ENCODE measurements around the gene JMY.
A peak's percentile ranks its signal among the peaks of the same experiment; 100 is the strongest.

The JMY gene

GRCh38 chr5:79200573-79201183 lies 35.3 kb upstream of the JMY start:
- DNase-seq (ENCODE audit: low read depth), result no peak
- no peak overlapping the region for H3K4me3 ChIP-seq (ENCODE audit: low read depth, low read length)
- TF ChIP-seq CTCF (IDR thresholded peaks at IDR 0.05; ENCODE audit: low read depth, low read length, missing control alignments), result peak; percentile 58

- H3K4me3 ChIP-seq (ENCODE audit: low read depth, low read length), result no peak overlapping the region
- DNase-seq (ENCODE audit: low read depth), result no peak
- TF ChIP-seq CTCF (IDR thresholded peaks at IDR 0.05; ENCODE audit: low read depth, low read length, missing control alignments), result no peak
Observed at GRCh38 chr5:79201206-79201605, 34.7 kb upstream of the JMY start.

GRCh38 chr5:79202076-79202475 lies 33.9 kb upstream of the JMY start:
- H3K4me3 ChIP-seq (ENCODE audit: low read depth, low read length), result no peak overlapping the region
- no peak for DNase-seq (ENCODE audit: low read depth)
- no peak for TF ChIP-seq CTCF (IDR thresholded peaks at IDR 0.05; ENCODE audit: low read depth, low read length, missing control alignments)

- TF ChIP-seq CTCF (IDR thresholded peaks at IDR 0.05; ENCODE audit: low read depth, low read length, missing control alignments), result no peak
- no peak overlapping the region for H3K4me3 ChIP-seq (ENCODE audit: low read depth, low read length)
- DNase-seq (ENCODE audit: low read depth), result no peak
Observed at GRCh38 chr5:79205965-79206364, 30.0 kb upstream of the JMY start.

- no peak overlapping the region for H3K4me3 ChIP-seq (ENCODE audit: low read depth, low read length)
- DNase-seq (ENCODE audit: low read depth), result no peak
- no peak for TF ChIP-seq CTCF (IDR thresholded peaks at IDR 0.05; ENCODE audit: low read depth, low read length, missing control alignments)
Observed at GRCh38 chr5:79206541-79206940, 29.4 kb upstream of the JMY start.

- TF ChIP-seq CTCF (IDR thresholded peaks at IDR 0.05; ENCODE audit: low read depth, low read length, missing control alignments), result no peak
Observed at GRCh38 chr5:79209505-79209904, 26.4 kb upstream of the JMY start.

GRCh38 chr5:79224286-79224984 lies 11.5 kb upstream of the JMY start:
- TF ChIP-seq CTCF (IDR thresholded peaks at IDR 0.05; ENCODE audit: low read depth, low read length, missing control alignments), result no peak
- no peak for DNase-seq (ENCODE audit: low read depth)
- no peak overlapping the region for H3K4me3 ChIP-seq (ENCODE audit: low read depth, low read length)

More at GRCh38 chr5:79209505-79209904, 26.4 kb upstream of the JMY start:
- no peak overlapping the region for H3K4me3 ChIP-seq (ENCODE audit: low read depth, low read length)
- no peak for DNase-seq (ENCODE audit: low read depth)

All from GM12864 (cell line).